ENCODE measurements around the gene TEX19. TPM values are rescaled to one million over a fixed set of nuclear protein-coding genes. Genes with fewer than 3 reads are reported as not detected.
"Not testable (repeated sequence)": the region's sequence is repeated elsewhere in the genome, so short reads cannot be mapped to it uniquely, and the experiment has no call there.

TEX19 gene
- total RNA-seq, 2 experiments from 2014 or later, result 0.10 TPM; not detected in 1

DNA sequence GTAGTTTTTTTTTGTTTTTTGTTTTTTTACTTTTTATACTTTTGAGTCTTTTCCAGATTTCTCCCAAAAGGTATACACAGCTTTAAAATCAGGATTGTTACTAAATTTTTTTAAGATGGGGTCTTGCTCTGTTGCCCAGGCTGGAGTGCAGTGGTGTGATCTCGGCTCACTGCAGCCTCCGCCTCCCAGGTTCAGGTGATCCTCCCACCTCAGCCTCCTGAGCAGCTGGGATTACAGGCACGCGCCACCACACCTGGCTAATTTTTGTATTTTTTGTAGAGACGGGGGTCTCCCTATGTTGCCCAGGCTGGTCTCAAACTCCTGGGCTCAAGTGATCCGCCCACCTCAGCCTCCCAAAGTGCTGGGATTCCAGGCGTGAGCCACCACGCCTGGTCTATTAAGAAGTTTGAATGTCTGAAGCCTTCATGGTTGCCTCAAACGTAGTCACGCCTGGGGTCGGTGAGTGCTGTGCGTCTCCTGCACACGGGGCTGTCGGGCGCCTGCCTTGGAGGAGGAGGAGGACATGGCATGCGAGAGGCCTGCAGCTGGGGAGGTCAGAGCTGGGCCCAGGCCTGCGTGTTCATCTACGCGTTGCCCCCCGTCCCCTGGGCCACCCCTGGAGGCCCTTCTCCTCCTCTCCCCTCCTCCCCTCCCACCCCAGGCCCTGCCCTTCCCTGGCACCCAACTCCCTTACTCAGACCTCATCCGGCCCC lies 23.3 kb downstream of the TEX19 start:
- H3K9me3 Mint-ChIP-seq; DNase-seq; H3K27ac Mint-ChIP-seq; H3K4me1 Mint-ChIP-seq; H3K36me3 Mint-ChIP-seq (ENCODE audit: low read depth); POLR2A ChIA-PET; H3K4me3 Mint-ChIP-seq: not testable (repeated sequence)
- H3K27me3 Mint-ChIP-seq, result peaks cover 20% of the 10 kb centered on the region
- CTCF ChIA-PET, result interaction anchor here (0.8 kb wide), 1 partner anchor 12 kb away, joined by 3 read pairs; no protein-coding TSS in a partner anchor

DNA sequence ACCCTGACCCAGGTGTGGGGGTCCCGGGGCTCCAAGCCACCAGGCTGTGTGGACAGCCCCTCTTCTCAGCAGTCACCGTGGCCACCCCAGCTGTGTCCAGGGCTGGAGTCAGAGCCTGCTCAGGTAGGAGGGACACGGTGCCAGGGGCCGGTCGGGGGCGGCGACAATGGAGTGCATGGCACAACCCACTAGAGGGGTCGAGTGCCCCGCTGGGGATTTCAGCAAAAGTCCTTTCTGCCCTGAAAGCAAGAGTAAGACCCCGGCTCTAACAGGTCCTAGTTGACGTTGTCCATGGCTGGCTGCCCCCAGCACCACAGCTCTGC lies 23.8 kb downstream of the TEX19 start:
- ChIA-PET POLR2A (no interaction called here), CTCF (no interaction called here)
- Mint-ChIP-seq H3K27ac (no peak overlapping the region), H3K4me3 (no peak overlapping the region), H3K27me3 (peaks cover 20% of the 10 kb centered on the region), H3K4me1 (peaks cover 2% of the 10 kb centered on the region), H3K9me3 (no peaks in the 10 kb centered on the region), H3K36me3 (ENCODE audit: low read depth) (no peaks in the 10 kb centered on the region)
- DNase-seq, result no peak

DNA sequence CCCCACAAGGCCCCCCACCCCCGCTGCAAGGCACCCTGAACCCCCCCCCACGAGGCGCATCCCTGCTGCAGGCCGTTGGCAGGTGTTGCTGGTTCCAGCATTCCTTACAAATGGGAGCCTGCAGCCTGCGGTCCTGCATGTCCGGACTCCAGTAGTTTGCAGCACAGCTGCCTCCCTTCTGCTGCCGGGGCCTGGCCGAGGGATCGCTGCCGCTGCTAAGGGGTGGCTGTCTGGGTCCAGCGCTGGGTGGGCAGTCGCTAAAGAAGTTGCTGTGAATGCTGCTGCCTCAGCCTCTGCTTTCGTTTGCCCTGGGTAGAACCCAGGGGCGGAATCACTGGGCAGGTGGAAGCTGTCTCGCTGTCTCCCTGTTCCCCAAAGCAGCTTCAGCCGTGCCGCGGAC lies 24.4 kb downstream of the TEX19 start:
- Mint-ChIP-seq H3K27me3 (peaks cover 20% of the 10 kb centered on the region), H3K27ac (no peak overlapping the region), H3K9me3 (no peaks in the 10 kb centered on the region), H3K4me3 (no peak overlapping the region), H3K4me1 (peaks cover 2% of the 10 kb centered on the region), H3K36me3 (ENCODE audit: low read depth) (no peaks in the 10 kb centered on the region)
- POLR2A ChIA-PET, result no interaction called here
- no peak for DNase-seq
- CTCF ChIA-PET, result interaction anchor here (1.1 kb wide), 1 partner anchor 17 kb away, joined by 3 read pairs; no protein-coding TSS in a partner anchor

DNA sequence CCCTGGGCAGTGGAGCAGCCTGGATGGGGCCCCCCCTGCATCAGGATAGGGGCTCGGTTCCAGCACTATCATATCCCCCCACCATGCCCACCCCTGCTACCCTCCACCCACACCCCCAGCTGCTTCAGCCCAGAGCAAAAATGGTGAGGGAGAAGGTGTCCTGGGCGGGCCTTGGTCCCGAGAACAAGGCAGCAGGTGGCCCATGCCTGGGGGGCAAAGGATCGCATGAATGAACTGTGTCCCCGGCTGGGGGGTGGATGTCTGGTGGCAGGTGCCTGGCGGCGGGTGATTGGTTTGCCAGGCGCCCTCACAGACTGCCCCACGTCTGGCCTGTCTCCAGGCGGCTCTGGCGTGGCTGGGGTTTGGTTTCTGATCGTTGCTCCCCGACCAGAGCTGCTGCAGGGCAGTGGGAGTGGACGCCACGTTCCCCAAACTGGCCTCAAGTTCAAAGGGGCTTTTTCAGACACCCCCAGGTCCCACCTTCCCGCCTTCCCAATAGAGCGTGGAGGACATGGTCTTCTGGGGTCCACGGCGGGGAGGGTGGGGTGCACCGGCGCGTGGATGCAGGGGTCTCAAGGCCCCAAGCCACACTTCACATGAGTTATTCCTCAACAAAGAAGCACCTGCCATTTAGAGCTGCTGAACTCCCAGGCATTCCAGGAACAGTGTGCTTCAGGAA lies 25.1 kb downstream of the TEX19 start:
- POLR2A ChIA-PET, result no interaction called here
- Mint-ChIP-seq H3K27me3 (peaks cover 17% of the 10 kb centered on the region), H3K4me3 (no peak overlapping the region), H3K27ac (no peak overlapping the region), H3K9me3 (no peaks in the 10 kb centered on the region), H3K4me1 (peaks cover 2% of the 10 kb centered on the region), H3K36me3 (ENCODE audit: low read depth) (no peaks in the 10 kb centered on the region)
- CTCF ChIA-PET, result interaction anchor here (1.1 kb wide), 1 partner anchor 16 kb away, joined by 3 read pairs; no protein-coding TSS in a partner anchor
- no peak for DNase-seq

- ChIA-PET CTCF (no interaction called here), POLR2A (no interaction called here)
- Mint-ChIP-seq H3K27ac (no peak overlapping the region), H3K27me3 (peaks cover 15% of the 10 kb centered on the region), H3K4me1 (peaks cover 2% of the 10 kb centered on the region), H3K4me3 (no peak overlapping the region), H3K9me3 (no peaks in the 10 kb centered on the region), H3K36me3 (ENCODE audit: low read depth) (no peaks in the 10 kb centered on the region)
- no peak for DNase-seq
Measured at GRCh38 chr17:82384730-82385481, 25.9 kb downstream of the TEX19 start.

- peaks cover 2% of the 10 kb centered on the region for H3K4me1 Mint-ChIP-seq
- no peak overlapping the region for H3K27ac Mint-ChIP-seq
- peaks cover 10% of the 10 kb centered on the region for H3K27me3 Mint-ChIP-seq
- no peaks in the 10 kb centered on the region for H3K9me3 Mint-ChIP-seq
- CTCF ChIA-PET, result no interaction called here
- no peaks in the 10 kb centered on the region for H3K36me3 Mint-ChIP-seq (ENCODE audit: low read depth)
- no peak for DNase-seq
- no peak overlapping the region for H3K4me3 Mint-ChIP-seq
- POLR2A ChIA-PET, result no interaction called here
Measured at GRCh38 chr17:82385559-82386254, 26.7 kb downstream of the TEX19 start.

DNA sequence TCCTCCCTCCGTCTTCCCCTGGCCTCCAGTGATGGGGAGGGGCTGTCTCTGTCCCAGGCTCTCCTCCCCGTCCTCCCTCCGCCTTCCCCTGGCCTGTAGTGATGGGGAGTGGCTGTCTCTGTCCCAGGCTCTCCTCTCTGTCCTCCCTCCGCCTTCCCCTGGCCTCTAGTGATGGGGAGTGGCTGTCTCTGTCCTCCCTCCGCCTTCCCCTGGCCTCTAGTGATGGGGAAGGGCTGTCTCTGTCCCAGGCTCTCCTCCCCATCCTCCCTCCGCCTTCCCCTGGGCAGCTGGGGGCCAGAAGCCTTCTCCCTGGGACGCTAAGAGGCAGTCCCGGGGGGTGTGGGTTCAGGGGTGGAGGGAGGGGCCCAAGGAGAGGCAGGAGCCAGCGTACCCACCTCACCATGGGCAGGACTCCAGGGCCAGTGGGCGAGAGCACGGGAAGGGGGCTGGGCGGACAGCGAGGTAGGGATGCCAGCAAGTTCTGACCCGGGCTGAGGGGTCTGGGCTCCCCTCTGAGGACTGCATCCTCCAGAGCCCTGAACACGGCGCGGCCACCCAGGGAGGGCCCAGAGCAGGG lies 27.3 kb downstream of the TEX19 start:
- Mint-ChIP-seq H3K36me3 (ENCODE audit: low read depth) (no peaks in the 10 kb centered on the region), H3K4me3 (no peak overlapping the region), H3K27me3 (peaks cover 4% of the 10 kb centered on the region), H3K9me3 (no peaks in the 10 kb centered on the region), H3K4me1 (peaks cover 2% of the 10 kb centered on the region), H3K27ac (no peak overlapping the region)
- DNase-seq, result no peak
- CTCF ChIA-PET, result no interaction called here
- POLR2A ChIA-PET, result no interaction called here

DNA sequence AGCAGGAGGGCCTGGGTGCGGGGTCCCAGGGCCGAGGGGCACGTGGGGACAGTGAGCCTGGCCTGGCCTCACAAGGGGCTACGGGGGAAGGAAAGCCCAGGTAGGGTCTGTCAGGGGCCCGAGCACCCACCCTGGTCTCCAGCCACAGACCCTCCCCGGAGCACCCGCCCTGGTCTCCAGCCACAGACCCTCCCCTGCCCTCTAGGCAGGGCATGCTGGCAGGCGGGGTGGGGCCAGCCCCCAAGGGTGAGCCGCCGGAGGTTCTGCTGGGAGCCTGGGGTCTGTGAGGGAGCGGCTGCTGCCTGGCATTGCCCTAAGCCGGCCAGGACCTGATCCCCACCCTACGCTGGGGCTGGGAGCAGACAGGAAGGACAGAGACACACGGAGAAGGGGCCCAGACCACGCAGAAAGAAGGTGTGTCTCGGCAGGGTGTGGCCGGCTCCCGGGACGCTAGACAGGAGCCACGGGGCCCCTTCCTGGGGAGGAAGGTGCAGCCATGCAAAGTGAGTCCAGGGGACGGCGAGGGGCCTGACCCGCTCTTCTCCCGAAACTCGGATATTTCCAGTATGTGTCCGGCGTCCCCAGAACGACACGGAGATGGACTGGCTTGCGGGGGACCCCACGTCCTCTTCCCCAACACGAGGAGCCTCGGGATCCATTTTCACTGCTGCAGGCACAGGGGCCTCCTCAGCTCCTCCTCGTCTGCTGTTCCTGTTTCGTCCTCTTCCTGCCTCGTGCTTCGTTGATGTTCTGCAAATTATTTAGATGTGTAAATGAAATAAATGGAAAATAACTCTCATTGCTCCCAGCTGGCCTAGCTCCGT lies 28.0 kb downstream of the TEX19 start:
- Mint-ChIP-seq H3K9me3 (no peaks in the 10 kb centered on the region), H3K4me3 (no peak overlapping the region), H3K36me3 (ENCODE audit: low read depth) (no peaks in the 10 kb centered on the region), H3K4me1 (peaks cover 2% of the 10 kb centered on the region), H3K27ac (no peak overlapping the region), H3K27me3 (no peaks in the 10 kb centered on the region)
- ChIA-PET POLR2A (no interaction called here), CTCF (no interaction called here)
- DNase-seq, result no peak

- H3K27me3 Mint-ChIP-seq, result no peaks in the 10 kb centered on the region
- H3K4me1 Mint-ChIP-seq, result peaks cover 2% of the 10 kb centered on the region
- no peak overlapping the region for H3K27ac Mint-ChIP-seq
- no peaks in the 10 kb centered on the region for H3K9me3 Mint-ChIP-seq
- no peak for DNase-seq
- H3K4me3 Mint-ChIP-seq, result no peak overlapping the region
- POLR2A ChIA-PET, result no interaction called here
- no peaks in the 10 kb centered on the region for H3K36me3 Mint-ChIP-seq (ENCODE audit: low read depth)
- CTCF ChIA-PET, result no interaction called here
Measured at GRCh38 chr17:82387705-82388106, 28.7 kb downstream of the TEX19 start.

- Mint-ChIP-seq H3K36me3 (ENCODE audit: low read depth) (no peaks in the 10 kb centered on the region), H3K4me3 (no peak overlapping the region), H3K27me3 (no peaks in the 10 kb centered on the region), H3K9me3 (no peaks in the 10 kb centered on the region), H3K27ac (no peak overlapping the region), H3K4me1 (peaks cover 2% of the 10 kb centered on the region)
- ChIA-PET CTCF (no interaction called here), POLR2A (no interaction called here)
- DNase-seq, result no peak
Measured at GRCh38 chr17:82388223-82388921, 29.3 kb downstream of the TEX19 start.

DNA sequence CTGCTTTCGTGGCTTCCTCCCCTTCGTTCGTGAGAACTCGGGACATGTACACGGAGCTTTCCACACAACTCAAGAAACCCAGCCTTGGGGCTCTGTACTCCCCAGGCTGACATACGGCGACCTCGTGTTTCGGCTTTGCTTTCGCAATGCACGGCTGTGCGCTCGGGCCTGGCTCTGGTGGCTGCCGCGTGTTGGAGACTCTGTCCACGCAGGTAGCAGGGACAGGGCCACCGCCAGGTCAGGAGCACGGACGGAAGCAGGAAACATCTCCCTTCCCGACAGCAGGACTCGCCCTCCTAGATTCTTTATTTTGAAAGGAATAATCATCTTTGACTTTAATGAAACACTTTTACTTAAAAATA lies 29.9 kb downstream of the TEX19 start:
- POLR2A ChIA-PET, result no interaction called here
- Mint-ChIP-seq H3K27me3 (no peaks in the 10 kb centered on the region), H3K4me1 (peaks cover 2% of the 10 kb centered on the region), H3K4me3 (no peak overlapping the region), H3K36me3 (ENCODE audit: low read depth) (no peaks in the 10 kb centered on the region), H3K27ac (no peak overlapping the region), H3K9me3 (no peaks in the 10 kb centered on the region)
- DNase-seq, result no peak
- CTCF ChIA-PET, result no interaction called here

DNA sequence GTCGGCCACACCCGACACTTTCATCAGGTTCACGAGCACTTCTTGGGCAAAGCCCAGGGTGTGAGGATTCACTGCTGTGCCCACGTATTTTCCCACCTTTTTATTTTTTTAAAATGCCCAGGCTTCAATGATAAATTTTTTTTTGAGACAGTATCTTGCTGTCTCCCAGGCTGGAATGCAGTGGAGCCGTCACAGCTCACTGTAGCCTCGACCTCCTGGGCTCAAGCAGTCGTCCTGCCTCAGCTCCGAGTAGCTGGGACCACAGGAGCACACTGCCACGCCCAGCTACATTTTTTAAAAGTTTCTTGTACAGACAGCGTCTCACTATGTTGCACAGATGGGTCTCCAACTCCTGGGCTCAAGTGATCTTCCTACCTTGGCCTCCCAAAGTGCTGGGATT lies 30.3 kb downstream of the TEX19 start:
- Mint-ChIP-seq H3K27ac (no peak overlapping the region), H3K36me3 (ENCODE audit: low read depth) (no peaks in the 10 kb centered on the region)

More for the DNA sequence above, 30.3 kb downstream of the TEX19 start:
- ChIA-PET POLR2A (no interaction called here), CTCF (no interaction called here)
- DNase-seq, result no peak
- no peak overlapping the region for H3K4me3 Mint-ChIP-seq
- no peaks in the 10 kb centered on the region for H3K27me3 Mint-ChIP-seq
- H3K4me1 Mint-ChIP-seq, result peaks cover 2% of the 10 kb centered on the region
- no peaks in the 10 kb centered on the region for H3K9me3 Mint-ChIP-seq
